Skin epidermis (tissue), 12 donors: Measurements from ENCODE around the gene RHOD.

Experiments
- H3K27ac ChIP-seq, 21 experiments: fragments of 200-600 bp; sonication (generic) in 11 of 21; one replicate each; pipeline ENCODE4 v1.5.0; 2020; ENCODE audit warnings: mild to moderate bottlenecking in 3 of 21, inconsistent platforms in 2 of 21, moderate library complexity in 2 of 21
- H3K4me3 ChIP-seq, 7 experiments: fragments of 200-600 bp; sonication (generic) in 2 of 7; one replicate each; pipeline ENCODE4 v1.5.0; 2020; ENCODE audit warnings: inconsistent platforms in 2 of 7, mild to moderate bottlenecking in 2 of 7, moderate library complexity in 1 of 7

RHOD gene

GRCh38 chr11:67055812-67056211 is 835 bp upstream of the RHOD start:
- H3K4me3 ChIP-seq = peak overlapping the region in 6 of 7 experiments; percentile 41 to 63 (median 48)
- peak overlapping the region in 19 of 21 experiments; percentile 59 to 93 (median 83) for H3K27ac ChIP-seq

- peak overlapping the region; percentile 30 to 63 (median 45) for H3K4me3 ChIP-seq
- H3K27ac ChIP-seq = peak overlapping the region; percentile 3 to 93 (median 82)
These were observed 592 bp downstream of the RHOD start for GRCh38 chr11:67057205-67057672.

GRCh38 chr11:67058506-67058905 is 1.9 kb downstream of the RHOD start:
- Histone ChIP-seq H3K4me3 (no peak overlapping the region), H3K27ac (no peak overlapping the region)

GRCh38 chr11:67059671-67060070 is 3.0 kb downstream of the RHOD start:
- Histone ChIP-seq H3K4me3 (no peak overlapping the region), H3K27ac (no peak overlapping the region)

- no peak overlapping the region for H3K27ac ChIP-seq
- no peak overlapping the region for H3K4me3 ChIP-seq
These were observed 3.5 kb downstream of the RHOD start for GRCh38 chr11:67060111-67060522.

GRCh38 chr11:67062526-67063373 is 6.1 kb downstream of the RHOD start:
- Histone ChIP-seq H3K27ac (peak overlapping the region in 7 of 21 experiments; percentile 3 to 68 (median 31)), H3K4me3 (no peak overlapping the region)

- no peak overlapping the region for H3K27ac ChIP-seq
These were observed 9.7 kb downstream of the RHOD start for GRCh38 chr11:67066333-67066709.

GRCh38 chr11:67071420-67072284 is 15.0 kb downstream of the RHOD start:
- peak overlapping the region in 1 of 7 experiments; percentile 17 for H3K4me3 ChIP-seq
- H3K27ac ChIP-seq = no peak overlapping the region

More at GRCh38 chr11:67066333-67066709, 9.7 kb downstream of the RHOD start:
- H3K4me3 ChIP-seq = no peak overlapping the region

- no peak overlapping the region for H3K27ac ChIP-seq
- no peak overlapping the region for H3K4me3 ChIP-seq
These were observed 15.6 kb downstream of the RHOD start for GRCh38 chr11:67072295-67072694.

- H3K4me3 ChIP-seq = no peak overlapping the region
- no peak overlapping the region for H3K27ac ChIP-seq
These were observed 17.3 kb downstream of the RHOD start for GRCh38 chr11:67073908-67074307.

- Histone ChIP-seq H3K4me3 (no peak overlapping the region), H3K27ac (no peak overlapping the region)
These were observed 19.6 kb downstream of the RHOD start for GRCh38 chr11:67076202-67076601.

- peak overlapping the region in 19 of 21 experiments; percentile 14 to 89 (median 70) for H3K27ac ChIP-seq
- H3K4me3 ChIP-seq = no peak overlapping the region
These were observed 22.5 kb downstream of the RHOD start for GRCh38 chr11:67079065-67079705.

GRCh38 chr11:67082071-67082791 is 25.6 kb downstream of the RHOD start:
- H3K27ac ChIP-seq = peak overlapping the region in 7 of 21 experiments; percentile 15 to 67 (median 42)
- H3K4me3 ChIP-seq = no peak overlapping the region

- Histone ChIP-seq H3K4me3 (no peak overlapping the region), H3K27ac (no peak overlapping the region)
These were observed 27.2 kb downstream of the RHOD start for GRCh38 chr11:67083786-67084366.

- Histone ChIP-seq H3K27ac (no peak overlapping the region), H3K4me3 (no peak overlapping the region)
These were observed 29.0 kb downstream of the RHOD start for GRCh38 chr11:67085617-67086016.

GRCh38 chr11:67090717-67091116 is 34.1 kb downstream of the RHOD start:
- H3K4me3 ChIP-seq = no peak overlapping the region
- no peak overlapping the region for H3K27ac ChIP-seq

GRCh38 chr11:67095214-67095507 is 38.5 kb downstream of the RHOD start:
- Histone ChIP-seq H3K4me3 (no peak overlapping the region), H3K27ac (no peak overlapping the region)

GRCh38 chr11:67098799-67099429 is 42.3 kb downstream of the RHOD start:
- Histone ChIP-seq H3K4me3 (no peak overlapping the region), H3K27ac (no peak overlapping the region)

GRCh38 chr11:67099831-67100324 is 43.2 kb downstream of the RHOD start:
- H3K4me3 ChIP-seq = no peak overlapping the region
- H3K27ac ChIP-seq = no peak overlapping the region
